ENCODE measurements around the gene UBE2J2. TPM values are rescaled to one million over a fixed set of nuclear protein-coding genes. Genes with fewer than 3 reads are reported as not detected.

UBE2J2 gene
- total and polyA plus RNA-seq, 2 of the 8 experiments (the other 6 are each of a cell fraction or from before 2014, with no cell fraction given): 33.6 to 67.9 TPM

DNA sequence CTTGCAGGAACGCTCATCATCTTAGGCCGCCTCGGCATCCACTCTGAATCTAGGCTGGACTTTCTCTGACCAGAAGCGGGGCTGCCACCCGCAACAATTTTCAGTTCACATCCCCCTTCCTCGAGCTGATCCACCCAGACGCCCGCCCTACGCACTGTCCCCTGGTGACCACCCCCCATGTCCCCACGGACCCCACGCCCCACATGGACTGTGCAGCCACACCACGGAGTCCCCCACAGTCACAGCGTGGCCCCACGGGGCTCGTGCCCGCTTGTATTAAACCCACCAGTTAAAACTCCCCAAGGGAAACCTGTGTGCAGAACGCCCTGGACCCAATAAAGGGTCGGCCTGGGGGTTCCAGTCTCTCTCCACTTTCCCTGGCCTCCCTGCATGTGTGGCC lies 14.1 kb downstream of the UBE2J2 start:
- no peak overlapping the region for H3K4me3 ChIP-seq (ENCODE audit: extremely low read depth in 1 of 4, insufficient read depth in 2 of 4, low read depth in 3 of 4, low read length in 4 of 4)
- H2AFZ ChIP-seq (ENCODE audit: low read length): no peak overlapping the region
- H3K56ac ChIP-seq (replicated peaks; ENCODE audit: insufficient read length, low read depth, low read length): no peak overlapping the region
- H3K23me2 ChIP-seq (ENCODE audit: low read depth, low read length): no peaks in the 10 kb centered on the region
- no peak overlapping the region for H4K8ac ChIP-seq (ENCODE audit: extremely low read depth, insufficient read depth, low read length)
- FAIRE-seq (no peak), DNase-seq (ENCODE audit: low read depth in 1 of 2, low spot score in 2 of 2) (no peak)
- no peak overlapping the region for H4K91ac ChIP-seq (replicated peaks; ENCODE audit: insufficient read length, low read length)
- POLR2A ChIA-PET (ENCODE audit: partially characterized antibody): interaction anchor here (0.9 to 3.9 kb wide), 5 partner anchors 9 to 46 kb away, joined by 3 to 16 read pairs (median 3); partner anchors contain the start of genes SDF4 and UBE2J2
- H3K27me3 ChIP-seq (replicated peaks in 1 of 4; ENCODE audit: control insufficient read depth in 3 of 4, extremely low read depth in 1 of 4, insufficient read depth in 3 of 4, low read length in 3 of 4): no peaks in the 10 kb centered on the region
- H3K23ac ChIP-seq (ENCODE audit: insufficient read length): no peak overlapping the region
- peaks cover 0 to 14% (median 8%) of the 10 kb centered on the region in 4 experiments; a peak in 6 of 7 replicates for H3K4me1 ChIP-seq (replicated peaks in 1 of 4; ENCODE audit: control insufficient read depth in 3 of 4, insufficient read depth in 4 of 4, low read length in 3 of 4)
- H3K9me3 ChIP-seq (ENCODE audit: insufficient read depth in 2 of 2, low read depth in 1 of 2, low read length in 1 of 2): no peaks in the 10 kb centered on the region
- peaks cover 11% of the 10 kb centered on the region for H3K79me1 ChIP-seq (ENCODE audit: low read depth, low read length)
- H3K4ac ChIP-seq (replicated peaks; ENCODE audit: insufficient read length, low read depth, low read length): no peak overlapping the region
- H2BK15ac ChIP-seq (ENCODE audit: low read length): no peak overlapping the region
- H3K4me2 ChIP-seq (ENCODE audit: insufficient read depth in 1 of 2, low read depth in 2 of 2, low read length in 2 of 2): no peak overlapping the region
- no peak overlapping the region for H2BK120ac ChIP-seq (replicated peaks; ENCODE audit: low read depth, low read length)
- H4K20me1 ChIP-seq (replicated peaks in 1 of 2; ENCODE audit: control insufficient read depth in 1 of 2, insufficient read depth in 2 of 2, low read length in 2 of 2): peaks cover 13 to 33% of the 10 kb centered on the region in 2 experiments
- H3K18ac ChIP-seq (ENCODE audit: extremely low read depth, low read length): no peak overlapping the region
- no peak overlapping the region; the same call in 1 of the 2 replicates for H2BK5ac ChIP-seq (ENCODE audit: low read depth, low read length)
- no peak overlapping the region for H3K9ac ChIP-seq (replicated peaks in 1 of 4; ENCODE audit: extremely low read depth in 1 of 4, low read depth in 3 of 4, low read length in 3 of 4)
- no peak overlapping the region for H2AK5ac ChIP-seq (ENCODE audit: low read depth, low read length)
- 95% methylated on average over 9 of the region's 18 CpGs; no CpG with 5 or more reads in 1 of the 2 experiments for WGBS, 2 experiments (ENCODE audit: extremely low coverage in 1 of 2, insufficient coverage in 1 of 2, insufficient read length in 1 of 2, insufficient replicate concordance in 2 of 2, low coverage in 1 of 2, low lambda C conversion rate in 2 of 2, missing lambda C conversion rate in 1 of 2)
- H3K14ac ChIP-seq (ENCODE audit: insufficient read length): no peak overlapping the region
- H2BK12ac ChIP-seq (ENCODE audit: low read depth, low read length): no peak overlapping the region
- H3K79me2 ChIP-seq (ENCODE audit: control insufficient read depth in 1 of 2, insufficient read depth in 2 of 2, low read length in 2 of 2): peaks cover 0 to 10% of the 10 kb centered on the region in 2 experiments; a peak in 2 of 4 replicates
- CTCF ChIA-PET (ENCODE audit: partially characterized antibody): no interaction called here
- no peak overlapping the region for H3K27ac ChIP-seq (ENCODE audit: low read depth, low read length)
- H3K36me3 ChIP-seq (ENCODE audit: control insufficient read depth in 2 of 4, insufficient read depth in 4 of 4, low read length in 3 of 4): peaks cover 13 to 38% (median 27%) of the 10 kb centered on the region in 4 experiments
- H2BK20ac ChIP-seq (ENCODE audit: low read length): no peak overlapping the region
- H4K5ac ChIP-seq (ENCODE audit: insufficient read length, low read depth, low read length): no peak overlapping the region

Measured in H1 (cell line).